HepG2 (cell line): Measurements from ENCODE around the gene NAGA.

ENCODE experiments used
- CTCF ChIP-seq: sonication (generic); formaldehyde crosslinking; IDR thresholded peaks from 2 replicates; pipeline ENCODE4 v1.5.0; 2020; ENCODE audit warnings: mild to moderate bottlenecking, missing genetic modification reagents, moderate library complexity
- EP300 ChIP-seq, 3 experiments: sonication (generic) in 1 of 3; formaldehyde crosslinking in 1 of 3; IDR thresholded peaks; 2 replicates each; pipeline versions ENCODE4 v1.5.1 to v1.6.1; 2011 to 2020; ENCODE audit warnings: low read depth in 2 of 3, low read length in 2 of 3, borderline replicate concordance in 1 of 3, improper control_type of control experiment in 1 of 3, mild to moderate bottlenecking in 1 of 3, missing genetic modification reagents in 1 of 3, moderate library complexity in 1 of 3
- FOXK1 ChIP-seq: sonication (generic); formaldehyde crosslinking; IDR thresholded peaks from 2 replicates; pipeline ENCODE4 v1.4.0; 2020; ENCODE audit warnings: low read depth, missing genetic modification reagents, borderline replicate concordance
- FOXM1 ChIP-seq: sonication (generic); formaldehyde crosslinking; IDR thresholded peaks from 2 replicates; pipeline ENCODE4 v1.5.0; 2020; ENCODE audit warnings: missing genetic modification reagents
- MYC ChIP-seq: sonication (generic); formaldehyde crosslinking; IDR thresholded peaks from 2 replicates; pipeline ENCODE4 v1.9.0; 2021; ENCODE audit warnings: missing genetic modification reagents, borderline replicate concordance
- POLR2AphosphoS5 ChIP-seq: IDR thresholded peaks from 2 replicates; pipeline ENCODE4 v1.6.1; 2012; ENCODE audit warnings: low read depth, low read length
- THAP7 ChIP-seq: sonication (generic); formaldehyde crosslinking; IDR thresholded peaks from 2 replicates; pipeline ENCODE4 v1.8.1; 2023; ENCODE audit warnings: mild to moderate bottlenecking, missing genetic modification reagents
- YY1 ChIP-seq: IDR thresholded peaks from 2 replicates; pipeline ENCODE4 v1.6.1; 2011; ENCODE audit warnings: low read length, low read depth, moderate library complexity, mild to moderate bottlenecking; ENCODE audit not compliant: insufficient read depth, insufficient replicate concordance
- ZC3H13 ChIP-seq: sonication (generic); formaldehyde crosslinking; IDR thresholded peaks from 2 replicates; pipeline ENCODE4 v1.8.1; 2023; ENCODE audit warnings: mild to moderate bottlenecking, missing genetic modification reagents, moderate library complexity
- ZNF576 ChIP-seq: sonication (generic); formaldehyde crosslinking; IDR thresholded peaks from 2 replicates; pipeline ENCODE4 v1.4.0; 2020; ENCODE audit warnings: mild to moderate bottlenecking, missing genetic modification reagents

- TF ChIP-seq FOXK1 (no peak), ZNF576 (CRISPR knock-in tag) (no peak), EP300 (IDR thresholded peaks at IDR 0.05; ENCODE audit: low read depth in 2 of 2, low read length in 2 of 2) (no peak), EP300 (CRISPR knock-in tag; IDR thresholded peaks at IDR 0.05; ENCODE audit: borderline replicate concordance) (no peak), ZC3H13 (CRISPR knock-in tag) (no peak), YY1 (no peak), POLR2AphosphoS5 (no peak), CTCF (CRISPR knock-in tag) (no peak), MYC (no peak), THAP7 (CRISPR knock-in tag) (no peak), FOXM1 (CRISPR knock-in tag) (no peak)
These were observed 4.4 kb downstream of the NAGA start for GRCh38 chr22:42066126-42066761.
